K562 (cell line): Measurements from ENCODE around the gene B3GAT2.

ENCODE experiments used
- BMI1 ChIP-seq: fragments of 150-350 bp; IDR thresholded peaks from 2 replicates; pipeline ENCODE4 v1.6.1; 2014; ENCODE audit warnings: low read length
- CHD1 ChIP-seq: fragments of 200-600 bp; sonication (generic); IDR thresholded peaks from one replicate; pipeline ENCODE4 v1.6.1; 2012; ENCODE audit warnings: mild to moderate bottlenecking, moderate library complexity, low read length, inconsistent platforms
- EHMT2 ChIP-seq: fragments of 450-650 bp; IDR thresholded peaks from 2 replicates; pipeline ENCODE4 v1.6.1; 2018; ENCODE audit warnings: antibody characterized with exemption
- HOXB6 ChIP-seq: fragments of 250-450 bp; sonication (Bioruptor Pico); IDR thresholded peaks from 2 replicates; pipeline ENCODE4 v1.5.1; 2022; ENCODE audit warnings: mild to moderate bottlenecking, borderline replicate concordance
- MYNN ChIP-seq, 2 experiments: sonication (generic); formaldehyde crosslinking in 1 of 2; IDR thresholded peaks; 2 replicates each; pipeline versions ENCODE4 v1.5.0 to v1.6.1; 2016 to 2020; ENCODE audit warnings: antibody characterized with exemption in 1 of 2, missing genetic modification reagents in 1 of 2
- PHB2 ChIP-seq: fragments of 450-650 bp; IDR thresholded peaks from 2 replicates; pipeline ENCODE4 v1.6.1; 2017; ENCODE audit warnings: low read depth
- RFX5 ChIP-seq: IDR thresholded peaks from 2 replicates; pipeline ENCODE4 v1.6.1; 2011; ENCODE audit warnings: low read depth, mild to moderate bottlenecking, improper control_type of control experiment, low read length
- SP1 ChIP-seq: sonication (generic); formaldehyde crosslinking; IDR thresholded peaks from 2 replicates; pipeline ENCODE4 v1.8.1; 2022; ENCODE audit warnings: mild to moderate bottlenecking, missing genetic modification reagents
- TEAD2 ChIP-seq: fragments of 450-650 bp; IDR thresholded peaks from 2 replicates; pipeline ENCODE4 v1.6.1; 2016; ENCODE audit warnings: missing genetic modification characterization, control low read depth, missing compliant biosample characterization
- TF ChIP-seq, protein P1 (sequence below): fragments of 450-650 bp; IDR thresholded peaks from 2 replicates; pipeline ENCODE4 v1.6.1; 2016; ENCODE audit warnings: low read depth
- TF ChIP-seq, protein P2 (sequence below): sonication (generic); formaldehyde crosslinking; IDR thresholded peaks from 2 replicates; pipeline ENCODE4 v1.8.1; 2023; ENCODE audit warnings: mild to moderate bottlenecking, missing genetic modification reagents
- TF ChIP-seq, protein P3 (sequence below): sonication (generic); formaldehyde crosslinking; IDR thresholded peaks from 2 replicates; pipeline ENCODE4 v1.5.0; 2020; ENCODE audit warnings: missing genetic modification reagents
- TF ChIP-seq, protein P4 (sequence below): sonication (generic); formaldehyde crosslinking; IDR thresholded peaks from 2 replicates; pipeline ENCODE4 v1.9.0; 2022; ENCODE audit warnings: mild to moderate bottlenecking, missing genetic modification reagents
- TF ChIP-seq, protein P5 (sequence below), 3 experiments: fragments of 200-800 bp in 1 of 3; fragments of 250-450 bp in 1 of 3; fragments of 450-650 bp in 1 of 3; sonication (Bioruptor Pico) in 1 of 3; sonication (Bioruptor generic) in 1 of 3; formaldehyde crosslinking in 1 of 3; IDR thresholded peaks; 2 replicates each; pipeline versions ENCODE4 v1.6.1 to v1.8.0; 2016 to 2022; ENCODE audit warnings: mild to moderate bottlenecking in 2 of 3, missing genetic modification characterization in 2 of 3, missing compliant biosample characterization in 1 of 3, moderate library complexity in 1 of 3

DNA sequence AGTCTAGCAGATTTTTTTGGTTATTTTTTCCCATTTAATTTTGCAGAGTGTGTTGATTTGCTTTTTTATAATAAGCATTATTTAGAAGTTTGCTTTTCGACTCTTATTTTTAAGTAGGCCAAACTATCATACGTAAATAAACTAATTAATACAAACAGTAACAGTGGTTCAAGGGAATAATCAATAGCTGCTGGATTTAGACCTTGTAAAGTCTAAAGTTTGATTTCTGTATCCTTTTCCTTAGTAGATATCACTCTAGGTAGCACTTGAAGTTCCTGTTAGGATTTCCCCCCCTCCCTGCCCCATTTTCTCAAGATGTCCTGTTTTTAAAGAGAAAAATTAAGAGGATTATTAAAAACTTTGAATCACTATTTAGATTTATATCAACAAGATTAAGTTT, 136.1 kb downstream of the B3GAT2 start:
- TF ChIP-seq BMI1 (no peak), CHD1 (no peak), RFX5 (no peak), HOXB6 (CRISPR knock-in tag) (no peak), PHB2 (no peak), MYNN (IDR thresholded peaks at IDR 0.05) (no peak), MYNN (CRISPR knock-in tag; IDR thresholded peaks at IDR 0.05) (no peak), TEAD2 (tag) (no peak), EHMT2 (no peak), SP1 (CRISPR knock-in tag) (no peak)
- TF ChIP-seq, protein P1, sequence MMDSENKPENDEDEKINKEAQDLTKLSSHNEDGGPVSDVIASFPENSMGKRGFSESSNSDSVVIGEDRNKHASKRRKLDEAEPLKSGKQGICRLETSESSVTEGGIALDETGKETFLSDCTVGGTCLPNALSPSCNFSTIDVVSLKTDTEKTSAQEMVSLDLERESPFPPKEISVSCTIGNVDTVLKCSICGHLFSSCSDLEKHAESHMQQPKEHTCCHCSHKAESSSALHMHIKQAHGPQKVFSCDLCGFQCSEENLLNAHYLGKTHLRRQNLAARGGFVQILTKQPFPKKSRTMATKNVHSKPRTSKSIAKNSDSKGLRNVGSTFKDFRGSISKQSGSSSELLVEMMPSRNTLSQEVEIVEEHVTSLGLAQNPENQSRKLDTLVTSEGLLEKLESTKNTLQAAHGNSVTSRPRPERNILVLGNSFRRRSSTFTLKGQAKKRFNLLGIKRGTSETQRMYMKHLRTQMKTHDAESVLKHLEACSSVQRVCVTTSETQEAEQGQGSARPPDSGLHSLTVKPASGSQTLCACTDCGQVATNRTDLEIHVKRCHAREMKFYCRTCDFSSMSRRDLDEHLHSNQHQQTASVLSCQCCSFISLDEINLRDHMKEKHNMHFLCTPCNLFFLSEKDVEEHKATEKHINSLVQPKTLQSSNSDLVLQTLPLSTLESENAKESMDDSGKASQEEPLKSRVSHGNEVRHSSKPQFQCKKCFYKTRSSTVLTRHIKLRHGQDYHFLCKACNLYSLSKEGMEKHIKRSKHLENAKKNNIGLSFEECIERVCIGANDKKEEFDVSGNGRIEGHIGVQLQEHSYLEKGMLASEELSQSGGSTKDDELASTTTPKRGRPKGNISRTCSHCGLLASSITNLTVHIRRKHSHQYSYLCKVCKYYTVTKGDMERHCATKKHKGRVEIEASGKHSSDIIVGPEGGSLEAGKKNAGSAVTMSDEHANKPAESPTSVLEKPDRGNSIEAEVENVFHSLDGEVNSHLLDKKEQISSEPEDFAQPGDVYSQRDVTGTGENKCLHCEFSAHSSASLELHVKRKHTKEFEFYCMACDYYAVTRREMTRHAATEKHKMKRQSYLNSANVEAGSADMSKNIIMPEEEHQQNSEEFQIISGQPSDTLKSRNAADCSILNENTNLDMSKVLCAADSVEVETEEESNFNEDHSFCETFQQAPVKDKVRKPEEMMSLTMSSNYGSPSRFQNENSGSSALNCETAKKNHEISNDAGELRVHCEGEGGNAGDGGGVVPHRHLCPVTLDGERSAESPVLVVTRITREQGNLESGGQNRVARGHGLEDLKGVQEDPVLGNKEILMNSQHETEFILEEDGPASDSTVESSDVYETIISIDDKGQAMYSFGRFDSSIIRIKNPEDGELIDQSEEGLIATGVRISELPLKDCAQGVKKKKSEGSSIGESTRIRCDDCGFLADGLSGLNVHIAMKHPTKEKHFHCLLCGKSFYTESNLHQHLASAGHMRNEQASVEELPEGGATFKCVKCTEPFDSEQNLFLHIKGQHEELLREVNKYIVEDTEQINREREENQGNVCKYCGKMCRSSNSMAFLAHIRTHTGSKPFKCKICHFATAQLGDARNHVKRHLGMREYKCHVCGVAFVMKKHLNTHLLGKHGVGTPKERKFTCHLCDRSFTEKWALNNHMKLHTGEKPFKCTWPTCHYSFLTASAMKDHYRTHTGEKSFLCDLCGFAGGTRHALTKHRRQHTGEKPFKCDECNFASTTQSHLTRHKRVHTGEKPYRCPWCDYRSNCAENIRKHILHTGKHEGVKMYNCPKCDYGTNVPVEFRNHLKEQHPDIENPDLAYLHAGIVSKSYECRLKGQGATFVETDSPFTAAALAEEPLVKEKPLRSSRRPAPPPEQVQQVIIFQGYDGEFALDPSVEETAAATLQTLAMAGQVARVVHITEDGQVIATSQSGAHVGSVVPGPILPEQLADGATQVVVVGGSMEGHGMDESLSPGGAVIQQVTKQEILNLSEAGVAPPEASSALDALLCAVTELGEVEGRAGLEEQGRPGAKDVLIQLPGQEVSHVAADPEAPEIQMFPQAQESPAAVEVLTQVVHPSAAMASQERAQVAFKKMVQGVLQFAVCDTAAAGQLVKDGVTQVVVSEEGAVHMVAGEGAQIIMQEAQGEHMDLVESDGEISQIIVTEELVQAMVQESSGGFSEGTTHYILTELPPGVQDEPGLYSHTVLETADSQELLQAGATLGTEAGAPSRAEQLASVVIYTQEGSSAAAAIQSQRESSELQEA = no peak
- TF ChIP-seq, protein P2, sequence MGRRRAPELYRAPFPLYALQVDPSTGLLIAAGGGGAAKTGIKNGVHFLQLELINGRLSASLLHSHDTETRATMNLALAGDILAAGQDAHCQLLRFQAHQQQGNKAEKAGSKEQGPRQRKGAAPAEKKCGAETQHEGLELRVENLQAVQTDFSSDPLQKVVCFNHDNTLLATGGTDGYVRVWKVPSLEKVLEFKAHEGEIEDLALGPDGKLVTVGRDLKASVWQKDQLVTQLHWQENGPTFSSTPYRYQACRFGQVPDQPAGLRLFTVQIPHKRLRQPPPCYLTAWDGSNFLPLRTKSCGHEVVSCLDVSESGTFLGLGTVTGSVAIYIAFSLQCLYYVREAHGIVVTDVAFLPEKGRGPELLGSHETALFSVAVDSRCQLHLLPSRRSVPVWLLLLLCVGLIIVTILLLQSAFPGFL (CRISPR knock-in tag) = no peak
- TF ChIP-seq, protein P3, sequence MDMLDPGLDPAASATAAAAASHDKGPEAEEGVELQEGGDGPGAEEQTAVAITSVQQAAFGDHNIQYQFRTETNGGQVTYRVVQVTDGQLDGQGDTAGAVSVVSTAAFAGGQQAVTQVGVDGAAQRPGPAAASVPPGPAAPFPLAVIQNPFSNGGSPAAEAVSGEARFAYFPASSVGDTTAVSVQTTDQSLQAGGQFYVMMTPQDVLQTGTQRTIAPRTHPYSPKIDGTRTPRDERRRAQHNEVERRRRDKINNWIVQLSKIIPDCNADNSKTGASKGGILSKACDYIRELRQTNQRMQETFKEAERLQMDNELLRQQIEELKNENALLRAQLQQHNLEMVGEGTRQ (CRISPR knock-in tag) = no peak
- TF ChIP-seq, protein P4, sequence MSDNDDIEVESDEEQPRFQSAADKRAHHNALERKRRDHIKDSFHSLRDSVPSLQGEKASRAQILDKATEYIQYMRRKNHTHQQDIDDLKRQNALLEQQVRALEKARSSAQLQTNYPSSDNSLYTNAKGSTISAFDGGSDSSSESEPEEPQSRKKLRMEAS (CRISPR knock-in tag) = no peak
- TF ChIP-seq, protein P5, sequence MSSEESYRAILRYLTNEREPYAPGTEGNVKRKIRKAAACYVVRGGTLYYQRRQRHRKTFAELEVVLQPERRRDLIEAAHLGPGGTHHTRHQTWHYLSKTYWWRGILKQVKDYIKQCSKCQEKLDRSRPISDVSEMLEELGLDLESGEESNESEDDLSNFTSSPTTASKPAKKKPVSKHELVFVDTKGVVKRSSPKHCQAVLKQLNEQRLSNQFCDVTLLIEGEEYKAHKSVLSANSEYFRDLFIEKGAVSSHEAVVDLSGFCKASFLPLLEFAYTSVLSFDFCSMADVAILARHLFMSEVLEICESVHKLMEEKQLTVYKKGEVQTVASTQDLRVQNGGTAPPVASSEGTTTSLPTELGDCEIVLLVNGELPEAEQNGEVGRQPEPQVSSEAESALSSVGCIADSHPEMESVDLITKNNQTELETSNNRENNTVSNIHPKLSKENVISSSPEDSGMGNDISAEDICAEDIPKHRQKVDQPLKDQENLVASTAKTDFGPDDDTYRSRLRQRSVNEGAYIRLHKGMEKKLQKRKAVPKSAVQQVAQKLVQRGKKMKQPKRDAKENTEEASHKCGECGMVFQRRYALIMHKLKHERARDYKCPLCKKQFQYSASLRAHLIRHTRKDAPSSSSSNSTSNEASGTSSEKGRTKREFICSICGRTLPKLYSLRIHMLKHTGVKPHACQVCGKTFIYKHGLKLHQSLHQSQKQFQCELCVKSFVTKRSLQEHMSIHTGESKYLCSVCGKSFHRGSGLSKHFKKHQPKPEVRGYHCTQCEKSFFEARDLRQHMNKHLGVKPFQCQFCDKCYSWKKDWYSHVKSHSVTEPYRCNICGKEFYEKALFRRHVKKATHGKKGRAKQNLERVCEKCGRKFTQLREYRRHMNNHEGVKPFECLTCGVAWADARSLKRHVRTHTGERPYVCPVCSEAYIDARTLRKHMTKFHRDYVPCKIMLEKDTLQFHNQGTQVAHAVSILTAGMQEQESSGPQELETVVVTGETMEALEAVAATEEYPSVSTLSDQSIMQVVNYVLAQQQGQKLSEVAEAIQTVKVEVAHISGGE (CRISPR knock-in tag; IDR thresholded peaks at IDR 0.05) = no peak
